ENCODE results near the gene XPO6. TPM values are rescaled to one million over a fixed set of nuclear protein-coding genes. Genes with fewer than 3 reads are reported as not detected.
A peak's percentile ranks its signal among the peaks of the same experiment; 100 is the strongest.

XPO6 gene
- total RNA-seq, 1 donor from 2014 or later: 155 TPM

DNA sequence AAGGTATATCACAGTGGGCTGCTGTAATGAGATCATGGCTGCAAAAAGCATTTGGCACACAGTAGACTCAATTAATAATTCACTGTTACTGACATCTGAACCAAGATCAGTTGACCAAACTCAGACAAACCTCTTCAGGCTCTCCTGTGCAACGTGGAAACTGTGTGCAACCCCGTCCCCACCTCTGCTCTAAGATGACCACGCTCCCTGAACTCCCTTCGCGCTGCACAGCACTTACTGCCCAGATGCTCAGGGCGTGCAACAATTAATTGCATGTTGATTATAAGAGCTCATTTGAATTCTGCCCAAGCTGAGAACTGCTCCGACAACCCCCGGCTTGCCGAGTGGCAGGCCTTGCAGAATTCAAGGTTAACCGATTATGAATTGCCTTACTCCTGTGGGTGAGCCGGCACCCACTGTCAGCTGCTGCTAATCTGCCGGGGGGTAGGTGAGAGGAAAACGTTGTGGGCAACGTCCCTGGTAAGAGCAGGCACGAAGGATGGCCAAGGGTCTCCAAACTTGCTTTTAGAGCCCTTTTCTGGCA is 147.0 kb downstream of the XPO6 start:
- TF ChIP-seq, protein P1, sequence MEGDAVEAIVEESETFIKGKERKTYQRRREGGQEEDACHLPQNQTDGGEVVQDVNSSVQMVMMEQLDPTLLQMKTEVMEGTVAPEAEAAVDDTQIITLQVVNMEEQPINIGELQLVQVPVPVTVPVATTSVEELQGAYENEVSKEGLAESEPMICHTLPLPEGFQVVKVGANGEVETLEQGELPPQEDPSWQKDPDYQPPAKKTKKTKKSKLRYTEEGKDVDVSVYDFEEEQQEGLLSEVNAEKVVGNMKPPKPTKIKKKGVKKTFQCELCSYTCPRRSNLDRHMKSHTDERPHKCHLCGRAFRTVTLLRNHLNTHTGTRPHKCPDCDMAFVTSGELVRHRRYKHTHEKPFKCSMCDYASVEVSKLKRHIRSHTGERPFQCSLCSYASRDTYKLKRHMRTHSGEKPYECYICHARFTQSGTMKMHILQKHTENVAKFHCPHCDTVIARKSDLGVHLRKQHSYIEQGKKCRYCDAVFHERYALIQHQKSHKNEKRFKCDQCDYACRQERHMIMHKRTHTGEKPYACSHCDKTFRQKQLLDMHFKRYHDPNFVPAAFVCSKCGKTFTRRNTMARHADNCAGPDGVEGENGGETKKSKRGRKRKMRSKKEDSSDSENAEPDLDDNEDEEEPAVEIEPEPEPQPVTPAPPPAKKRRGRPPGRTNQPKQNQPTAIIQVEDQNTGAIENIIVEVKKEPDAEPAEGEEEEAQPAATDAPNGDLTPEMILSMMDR (IDR thresholded peaks at IDR 0.05; ENCODE audit: unreplicated experiment): no peak
- H3K9me3 Mint-ChIP-seq (ENCODE audit: unreplicated experiment): no peaks in the 10 kb centered on the region
- DNase-seq (ENCODE audit: low spot score): no peak
- peaks cover 26% of the 10 kb centered on the region for H3K27me3 Mint-ChIP-seq (ENCODE audit: unreplicated experiment)
- H3K27ac Mint-ChIP-seq (ENCODE audit: unreplicated experiment): no peak overlapping the region
- peaks cover 4% of the 10 kb centered on the region for H3K36me3 Mint-ChIP-seq (ENCODE audit: low read depth, unreplicated experiment)
- H3K4me3 Mint-ChIP-seq (ENCODE audit: unreplicated experiment): peak overlapping the region; percentile 67
- H3K4me1 Mint-ChIP-seq (ENCODE audit: unreplicated experiment): no peaks in the 10 kb centered on the region

DNA sequence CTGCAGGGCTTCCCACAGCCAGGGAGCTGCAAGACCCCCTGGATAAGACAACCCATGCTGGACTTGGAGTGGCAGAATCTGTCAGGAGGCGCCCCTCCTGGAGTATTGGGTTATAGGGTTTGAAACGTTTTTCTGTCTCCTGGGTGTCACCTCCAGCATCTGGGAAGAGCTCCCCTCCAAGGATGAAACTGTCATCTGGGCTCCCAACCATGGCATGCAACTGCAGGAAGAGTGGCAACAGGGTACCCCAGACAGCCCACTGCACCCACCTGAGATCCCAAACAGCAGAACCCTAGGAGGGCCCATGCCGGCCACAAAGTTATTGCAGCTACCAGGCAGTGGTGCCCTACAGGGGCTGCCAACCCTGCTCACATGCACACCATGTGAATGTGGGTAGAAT is 147.6 kb downstream of the XPO6 start:
- H3K4me1 Mint-ChIP-seq (ENCODE audit: unreplicated experiment): no peaks in the 10 kb centered on the region
- DNase-seq (ENCODE audit: low spot score): no peak
- peaks cover 26% of the 10 kb centered on the region for H3K27me3 Mint-ChIP-seq (ENCODE audit: unreplicated experiment)
- no peak overlapping the region for H3K27ac Mint-ChIP-seq (ENCODE audit: unreplicated experiment)
- TF ChIP-seq, protein P1 (IDR thresholded peaks at IDR 0.05; ENCODE audit: unreplicated experiment): no peak
- peaks cover 4% of the 10 kb centered on the region for H3K36me3 Mint-ChIP-seq (ENCODE audit: low read depth, unreplicated experiment)
- no peaks in the 10 kb centered on the region for H3K9me3 Mint-ChIP-seq (ENCODE audit: unreplicated experiment)
- no peak overlapping the region for H3K4me3 Mint-ChIP-seq (ENCODE audit: unreplicated experiment)

DNA sequence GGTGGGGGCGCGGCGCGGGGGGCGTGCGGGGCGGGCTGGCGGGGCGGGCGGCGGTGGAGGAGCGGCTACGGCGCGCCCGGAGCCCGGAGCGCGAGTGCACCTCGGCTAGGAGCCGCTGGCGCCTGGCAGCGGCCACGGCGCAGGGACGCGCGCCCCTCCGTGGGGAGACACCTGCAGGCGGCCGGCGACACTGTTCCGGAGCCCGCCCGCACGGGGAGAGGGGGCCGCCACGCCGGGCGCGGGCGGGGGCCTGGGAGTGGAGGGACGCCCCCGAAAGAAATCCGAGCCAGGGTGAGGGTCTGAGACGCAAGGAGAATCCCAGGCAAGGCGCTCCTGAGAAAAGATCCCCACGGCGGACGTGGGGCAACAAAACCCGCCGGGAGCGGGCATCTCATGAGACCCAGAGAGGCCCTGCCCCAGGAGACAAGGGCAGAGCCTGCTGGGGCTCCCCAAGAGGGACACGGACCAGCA is 148.1 kb downstream of the XPO6 start, which contains the start of gene GSG1L:
Gene GSG1L (minus strand): TSS at position 124 of the 471 bp plus-strand sequence. CDS start 290 bp downstream, outside the sequence.
- H3K4me1 Mint-ChIP-seq (ENCODE audit: unreplicated experiment): no peaks in the 10 kb centered on the region
- TF ChIP-seq, protein P1 (IDR thresholded peaks at IDR 0.05; ENCODE audit: unreplicated experiment): no peak
- H3K36me3 Mint-ChIP-seq (ENCODE audit: low read depth, unreplicated experiment): peaks cover 4% of the 10 kb centered on the region
- DNase-seq (ENCODE audit: low spot score): peak; percentile 27
- peak within 1 kb of the TSS; percentile 67 for H3K4me3 Mint-ChIP-seq (ENCODE audit: unreplicated experiment)
- H3K9me3 Mint-ChIP-seq (ENCODE audit: unreplicated experiment): no peaks in the 10 kb centered on the region
- H3K27me3 Mint-ChIP-seq (ENCODE audit: unreplicated experiment): peaks cover 27% of the 10 kb centered on the region
- no peak within 1 kb of the TSS for H3K27ac Mint-ChIP-seq (ENCODE audit: unreplicated experiment)

DNA sequence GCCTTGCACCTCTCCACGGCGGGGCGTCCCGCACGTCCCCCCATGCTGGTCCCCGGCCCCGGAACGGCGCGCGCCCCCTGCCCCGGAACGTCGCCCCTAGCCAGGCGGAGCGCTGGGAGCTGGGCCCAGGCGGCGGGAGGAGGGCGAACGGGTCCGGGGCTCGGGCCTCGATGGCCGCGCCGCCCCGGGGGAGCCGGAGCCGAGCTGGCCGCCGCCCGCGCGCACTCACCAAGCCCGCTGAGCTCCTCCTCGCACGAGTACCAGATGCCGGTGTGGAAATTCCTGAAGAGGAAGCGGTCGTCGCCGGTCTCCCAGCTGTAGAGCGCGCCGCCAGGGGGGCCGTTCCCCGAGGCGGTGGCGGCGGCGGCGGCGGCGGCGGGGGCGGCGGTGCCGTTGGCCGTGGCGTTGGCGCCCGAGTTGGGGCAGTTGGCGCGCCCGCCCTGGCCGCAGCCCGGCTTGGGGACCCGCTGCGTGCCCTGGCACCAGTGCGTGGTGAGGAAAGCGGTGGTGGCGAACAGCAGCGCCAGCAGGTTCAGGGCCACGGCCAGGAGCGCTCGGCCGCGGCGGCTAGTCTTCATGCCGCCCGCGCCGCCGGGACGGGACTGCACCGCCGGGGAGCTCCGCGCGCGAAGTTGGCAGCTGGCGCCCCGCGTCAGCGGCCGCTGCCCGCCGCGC is 148.8 kb downstream of the XPO6 start:
- H3K27ac Mint-ChIP-seq (ENCODE audit: unreplicated experiment): no peak overlapping the region
- peaks cover 4% of the 10 kb centered on the region for H3K36me3 Mint-ChIP-seq (ENCODE audit: low read depth, unreplicated experiment)
- peaks cover 31% of the 10 kb centered on the region for H3K27me3 Mint-ChIP-seq (ENCODE audit: unreplicated experiment)
- H3K4me3 Mint-ChIP-seq (ENCODE audit: unreplicated experiment): no peak overlapping the region
- H3K9me3 Mint-ChIP-seq (ENCODE audit: unreplicated experiment): no peaks in the 10 kb centered on the region
- peak; percentile 40 for DNase-seq (ENCODE audit: low spot score)
- TF ChIP-seq, protein P1 (IDR thresholded peaks at IDR 0.05; ENCODE audit: unreplicated experiment): no peak
- H3K4me1 Mint-ChIP-seq (ENCODE audit: unreplicated experiment): no peaks in the 10 kb centered on the region

DNA sequence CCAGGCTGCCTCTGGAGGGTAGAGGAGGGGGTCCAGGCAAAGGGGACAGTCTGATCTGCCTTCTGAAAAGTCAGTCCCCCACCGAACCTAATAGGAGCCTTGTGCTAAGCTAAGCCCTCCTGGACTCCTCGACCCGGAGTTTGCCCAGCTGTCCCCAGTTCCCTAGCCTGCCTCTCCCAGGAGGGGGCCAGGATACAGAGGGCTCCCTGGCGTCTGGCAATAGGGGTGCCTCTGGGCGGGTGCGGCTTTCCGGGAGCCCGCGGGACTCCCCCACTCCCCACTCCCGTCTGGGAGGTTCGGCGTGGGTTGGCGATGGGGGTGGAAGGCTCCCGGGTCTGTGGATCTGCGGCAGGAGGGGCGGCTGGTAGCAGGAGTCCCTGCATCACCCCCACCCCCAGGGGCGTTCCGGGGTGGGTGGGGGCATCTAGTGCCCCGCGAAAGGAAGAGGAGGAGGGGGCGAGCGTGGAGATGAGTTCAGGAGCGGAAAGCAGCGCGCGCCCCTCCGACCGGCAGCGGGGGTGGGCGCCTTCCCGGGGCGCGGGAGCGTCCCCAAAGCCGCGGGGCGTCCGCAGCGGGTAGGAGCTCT is 149.4 kb downstream of the XPO6 start:
- Mint-ChIP-seq H3K4me3 (ENCODE audit: unreplicated experiment) (no peak overlapping the region), H3K4me1 (ENCODE audit: unreplicated experiment) (no peaks in the 10 kb centered on the region), H3K27ac (ENCODE audit: unreplicated experiment) (no peak overlapping the region), H3K27me3 (ENCODE audit: unreplicated experiment) (peaks cover 28% of the 10 kb centered on the region), H3K9me3 (ENCODE audit: unreplicated experiment) (no peaks in the 10 kb centered on the region), H3K36me3 (ENCODE audit: low read depth, unreplicated experiment) (peaks cover 4% of the 10 kb centered on the region)
- no peak for DNase-seq (ENCODE audit: low spot score)
- TF ChIP-seq, protein P1 (IDR thresholded peaks at IDR 0.05; ENCODE audit: unreplicated experiment): no peak
